ENCODE data around the gene THUMPD3. TPM values are rescaled to one million over a fixed set of nuclear protein-coding genes. Genes with fewer than 3 reads are reported as not detected.

THUMPD3 gene
- total and polyA plus RNA-seq, 2 of the 13 experiments (the other 11 are each of a cell fraction or from before 2014, with no cell fraction given), result 31.2 to 44.1 TPM

- TF ChIP-seq RNF2 (conservative IDR thresholded peaks at IDR 0.05; ENCODE audit: low read depth), result peak; percentile 87
- TF ChIP-seq SAP130 (CRISPR knock-in tag; IDR thresholded peaks at IDR 0.05; ENCODE audit: low read depth), result peak; percentile 95
- TF ChIP-seq E2F5 (CRISPR knock-in tag; conservative IDR thresholded peaks at IDR 0.05), result no peak
- peak; percentile 82; the same call in 1 of the 3 replicates for TF ChIP-seq MXI1 (IDR thresholded peaks at IDR 0.05; ENCODE audit: borderline replicate concordance, low read depth, low read length)
- no peak for TF ChIP-seq ZNF773 (CRISPR knock-in tag; IDR thresholded peaks at IDR 0.05; ENCODE audit: borderline replicate concordance)
- no peak for TF ChIP-seq ZNF101 (CRISPR knock-in tag; IDR thresholded peaks at IDR 0.05; ENCODE audit: borderline replicate concordance, low read depth)
- TF ChIP-seq TSC22D2 (CRISPR knock-in tag; IDR thresholded peaks at IDR 0.05; ENCODE audit: borderline replicate concordance), result peak; percentile 83; the same call in 1 of the 2 replicates
- 0 out of 2 replicates have a peak, but pooled peaks have one; percentile 77 for TF ChIP-seq PAX8 (CRISPR knock-in tag; IDR thresholded peaks at IDR 0.05; ENCODE audit: borderline replicate concordance)
- TF ChIP-seq ARID4A (CRISPR knock-in tag; IDR thresholded peaks at IDR 0.05; ENCODE audit: borderline replicate concordance), result peak; percentile 92
- peak; percentile 95 for TF ChIP-seq FOXC1 (CRISPR knock-in tag; IDR thresholded peaks at IDR 0.05; ENCODE audit: borderline replicate concordance)
- TF ChIP-seq ZNF574 (CRISPR knock-in tag; IDR thresholded peaks at IDR 0.05), result peak; percentile 93
- TF ChIP-seq CBX2 (IDR thresholded peaks at IDR 0.05; ENCODE audit: low read depth, low read length), result no peak
- TF ChIP-seq CBX2 (CRISPR knock-in tag; IDR thresholded peaks at IDR 0.05; ENCODE audit: low read depth), result no peak
- TF ChIP-seq ZNF275 (CRISPR knock-in tag; IDR thresholded peaks at IDR 0.05; ENCODE audit: borderline replicate concordance), result peak; percentile 62; the same call in 1 of the 2 replicates
- peak; percentile 86 for TF ChIP-seq PRDM10 (CRISPR knock-in tag; IDR thresholded peaks at IDR 0.05; ENCODE audit: low read depth)
Observed at GRCh38 chr3:9362731-9363530, at the start of gene THUMPD3 (continued).

All from HepG2 (cell line).